ENCODE data around the gene GASK1A.

GASK1A gene

GRCh38 chr3:43018246-43018645 is 39.1 kb downstream of the GASK1A start:
- in situ Hi-C loops (cut with MboI; ENCODE audit: low pct_unique_long_range_greater_than_20kb, low sequenced_read_pairs, unreplicated experiment): no loop called here
- DNase-seq (ENCODE audit: low spot score): no peak
- TF ChIP-seq, protein P1, sequence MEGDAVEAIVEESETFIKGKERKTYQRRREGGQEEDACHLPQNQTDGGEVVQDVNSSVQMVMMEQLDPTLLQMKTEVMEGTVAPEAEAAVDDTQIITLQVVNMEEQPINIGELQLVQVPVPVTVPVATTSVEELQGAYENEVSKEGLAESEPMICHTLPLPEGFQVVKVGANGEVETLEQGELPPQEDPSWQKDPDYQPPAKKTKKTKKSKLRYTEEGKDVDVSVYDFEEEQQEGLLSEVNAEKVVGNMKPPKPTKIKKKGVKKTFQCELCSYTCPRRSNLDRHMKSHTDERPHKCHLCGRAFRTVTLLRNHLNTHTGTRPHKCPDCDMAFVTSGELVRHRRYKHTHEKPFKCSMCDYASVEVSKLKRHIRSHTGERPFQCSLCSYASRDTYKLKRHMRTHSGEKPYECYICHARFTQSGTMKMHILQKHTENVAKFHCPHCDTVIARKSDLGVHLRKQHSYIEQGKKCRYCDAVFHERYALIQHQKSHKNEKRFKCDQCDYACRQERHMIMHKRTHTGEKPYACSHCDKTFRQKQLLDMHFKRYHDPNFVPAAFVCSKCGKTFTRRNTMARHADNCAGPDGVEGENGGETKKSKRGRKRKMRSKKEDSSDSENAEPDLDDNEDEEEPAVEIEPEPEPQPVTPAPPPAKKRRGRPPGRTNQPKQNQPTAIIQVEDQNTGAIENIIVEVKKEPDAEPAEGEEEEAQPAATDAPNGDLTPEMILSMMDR (IDR thresholded peaks at IDR 0.05; ENCODE audit: extremely low read depth, insufficient read depth, missing control alignments): no peak

DNA sequence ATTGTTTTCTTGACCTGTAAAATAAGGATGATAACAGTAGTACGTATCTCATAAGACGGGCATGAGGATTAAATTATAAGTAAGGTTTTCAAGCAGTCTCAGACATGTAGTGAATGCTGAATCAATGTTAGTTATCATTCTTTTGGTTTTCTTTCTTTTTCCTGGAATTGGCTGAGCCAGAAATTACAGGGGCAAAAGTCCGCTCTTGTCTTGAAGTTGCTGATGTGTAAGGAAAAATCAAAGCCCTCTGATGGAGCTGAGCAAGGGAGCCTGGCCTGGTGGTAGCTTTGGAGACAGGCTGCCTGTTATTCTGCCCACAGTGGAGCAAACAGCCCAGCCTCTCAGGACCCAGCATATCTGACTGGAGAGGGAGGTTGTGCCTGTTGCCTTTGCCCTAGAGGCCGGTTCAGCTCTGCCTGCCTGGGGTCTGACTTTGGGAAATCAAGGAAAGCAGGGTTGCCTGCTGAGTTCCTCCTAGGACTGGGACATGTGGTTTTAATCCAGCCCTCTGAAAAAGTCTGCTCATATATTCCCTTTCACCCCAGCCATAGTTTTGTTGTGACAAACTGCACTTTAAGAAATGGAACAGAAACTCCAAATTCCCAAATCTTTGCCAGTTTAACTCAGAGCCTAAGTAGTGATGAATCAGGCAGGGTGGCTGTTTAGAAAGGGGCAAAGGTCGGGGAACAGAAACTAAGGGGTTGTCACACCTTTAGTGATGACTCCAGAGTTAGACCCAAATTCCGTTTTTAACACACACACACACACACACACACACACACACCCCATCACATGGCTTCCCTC is 40.1 kb downstream of the GASK1A start:
- in situ Hi-C loops (cut with MboI; ENCODE audit: low pct_unique_long_range_greater_than_20kb, low sequenced_read_pairs, unreplicated experiment): no loop called here
- DNase-seq (ENCODE audit: low spot score): no peak
- TF ChIP-seq, protein P1 (IDR thresholded peaks at IDR 0.05; ENCODE audit: extremely low read depth, insufficient read depth, missing control alignments): no peak

GRCh38 chr3:43019826-43020225 is 40.7 kb downstream of the GASK1A start:
- in situ Hi-C loops (cut with MboI; ENCODE audit: low pct_unique_long_range_greater_than_20kb, low sequenced_read_pairs, unreplicated experiment): no loop called here
- DNase-seq (ENCODE audit: low spot score): no peak
- TF ChIP-seq, protein P1 (IDR thresholded peaks at IDR 0.05; ENCODE audit: extremely low read depth, insufficient read depth, missing control alignments): no peak

DNA sequence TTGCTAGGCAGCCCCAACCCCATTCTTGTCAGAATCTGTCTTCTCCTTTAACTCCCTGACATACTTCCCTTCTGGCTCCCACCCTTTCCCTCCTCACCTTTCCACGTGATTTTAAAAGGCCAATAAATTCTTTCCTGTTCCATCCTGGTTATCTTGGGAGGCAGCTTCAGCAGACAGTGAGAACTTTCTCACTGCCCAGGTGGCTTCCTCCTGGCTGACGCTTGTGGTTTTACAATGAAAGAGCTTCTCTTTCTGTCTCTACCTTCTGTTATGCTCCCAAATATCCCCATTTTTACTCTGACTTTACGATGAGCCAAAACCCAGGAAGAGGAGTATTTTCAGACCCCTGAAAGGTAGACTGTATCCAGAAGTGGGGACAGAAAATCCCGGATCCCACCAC is 42.1 kb downstream of the GASK1A start:
- no peak for DNase-seq (ENCODE audit: low spot score)
- TF ChIP-seq, protein P1 (IDR thresholded peaks at IDR 0.05; ENCODE audit: extremely low read depth, insufficient read depth, missing control alignments): no peak
- in situ Hi-C loops (cut with MboI; ENCODE audit: low pct_unique_long_range_greater_than_20kb, low sequenced_read_pairs, unreplicated experiment): no loop called here

DNA sequence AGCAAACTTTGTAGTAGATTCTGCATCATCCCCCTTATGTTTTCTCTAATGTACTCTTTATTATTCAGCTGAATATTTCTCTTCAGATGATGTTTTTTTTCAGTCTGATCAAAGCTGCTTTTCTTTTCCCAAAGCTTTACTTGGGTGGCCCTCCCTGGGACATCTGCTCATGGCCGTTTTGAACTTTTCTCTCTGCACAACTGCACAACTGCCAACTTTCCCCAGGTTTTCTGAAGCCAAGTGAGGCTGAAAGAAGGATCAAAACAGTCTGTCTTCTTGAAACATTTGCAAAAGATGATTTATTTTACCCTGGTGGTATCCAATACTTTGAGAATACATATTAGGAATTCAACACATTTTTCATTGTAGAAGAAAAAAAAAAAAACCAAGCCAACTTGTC is 43.0 kb downstream of the GASK1A start:
- in situ Hi-C loops (cut with MboI; ENCODE audit: low pct_unique_long_range_greater_than_20kb, low sequenced_read_pairs, unreplicated experiment): no loop called here
- TF ChIP-seq, protein P1 (IDR thresholded peaks at IDR 0.05; ENCODE audit: extremely low read depth, insufficient read depth, missing control alignments): no peak
- DNase-seq (ENCODE audit: low spot score): no peak

DNA sequence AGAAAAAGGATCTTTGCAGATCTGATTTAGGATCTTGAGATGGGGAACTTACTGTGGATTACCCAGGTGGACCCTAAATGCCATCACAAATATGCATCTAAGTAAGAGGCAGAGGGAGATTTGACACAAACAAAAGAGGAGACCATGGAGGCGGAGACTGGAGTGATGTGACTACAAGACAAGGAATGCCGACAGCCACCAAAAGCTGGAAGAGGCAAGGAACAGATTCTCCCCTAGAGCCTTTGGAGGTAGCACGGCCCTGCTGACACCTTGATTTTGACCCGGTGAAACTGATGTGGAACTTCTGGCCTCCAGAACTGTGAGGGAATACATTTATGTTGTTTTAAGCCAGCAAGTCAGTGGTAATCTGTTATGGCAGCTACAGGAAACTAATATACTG is 44.0 kb downstream of the GASK1A start:
- in situ Hi-C loops (cut with MboI; ENCODE audit: low pct_unique_long_range_greater_than_20kb, low sequenced_read_pairs, unreplicated experiment): no loop called here
- TF ChIP-seq, protein P1 (IDR thresholded peaks at IDR 0.05; ENCODE audit: extremely low read depth, insufficient read depth, missing control alignments): no peak
- no peak for DNase-seq (ENCODE audit: low spot score)

Data from GM13977 (cell line).